Stimulated activated CD4-positive, alpha-beta T cell treated with anti-CD3 and anti-CD28 coated beads, TNF-alpha, amount 100 ng/mL, for 24 hours (primary cell): ENCODE results near the gene OMG.
"Not testable (repeated sequence)": the region's sequence is repeated elsewhere in the genome, so short reads cannot be mapped to it uniquely, and the experiment has no call there.

ENCODE experiments used
- DNase-seq, 3 experiments: peaks; one replicate each; pipeline ENCODE4 v3.0.0-alpha.2; 2020; ENCODE audit warnings: low read depth in 3 of 3

OMG gene

GRCh38 chr17:31262923-31263322, 34.1 kb downstream of the OMG start:
- DNase-seq, result not testable (repeated sequence)

DNA sequence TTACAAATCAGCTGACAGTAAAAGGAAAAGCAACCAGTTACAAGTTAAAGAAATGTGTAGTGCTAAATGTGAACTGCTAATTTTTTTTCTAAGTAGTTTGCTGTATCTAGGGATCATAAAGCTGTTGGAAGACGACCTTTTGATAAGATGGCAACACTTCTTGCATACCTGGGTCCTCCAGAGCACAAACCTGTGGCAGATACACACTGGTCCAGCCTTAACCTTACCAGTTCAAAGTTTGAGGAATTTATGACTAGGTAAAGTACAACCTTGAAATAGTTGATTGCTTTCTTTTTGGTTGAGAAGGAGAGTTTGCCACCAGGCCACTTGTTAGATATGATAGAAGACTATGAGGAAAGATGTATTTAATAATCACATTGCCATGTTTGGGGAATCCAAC, 35.4 kb downstream of the OMG start:
- no peak for DNase-seq

- no peak for DNase-seq
Observed at GRCh38 chr17:31260151-31260550, 36.9 kb downstream of the OMG start.

GRCh38 chr17:31256936-31257335, 40.1 kb downstream of the OMG start:
- DNase-seq, result no peak

DNA sequence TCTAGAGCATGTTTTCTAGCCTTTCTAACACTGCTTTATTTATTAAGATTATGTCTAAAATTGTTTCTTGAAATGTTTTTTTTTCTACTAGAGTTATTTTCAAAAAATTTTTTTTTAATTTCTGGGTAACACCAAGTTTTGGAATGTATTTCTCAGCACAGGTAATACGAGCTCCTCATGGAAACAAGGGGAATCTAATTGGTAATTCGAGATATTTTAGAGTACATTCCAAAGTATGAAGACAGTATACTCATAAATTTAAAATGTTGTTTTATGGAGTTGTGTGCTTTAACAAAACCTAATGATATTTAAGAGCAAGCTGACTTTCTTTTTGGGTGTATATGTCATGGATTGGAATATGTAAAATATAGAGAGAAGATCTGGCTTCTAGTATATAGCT, 42.4 kb downstream of the OMG start:
- no peak for DNase-seq

GRCh38 chr17:31252741-31253140, 44.3 kb downstream of the OMG start:
- no peak for DNase-seq

- no peak for DNase-seq
Observed at GRCh38 chr17:31251970-31252328, 45.1 kb downstream of the OMG start.

DNA sequence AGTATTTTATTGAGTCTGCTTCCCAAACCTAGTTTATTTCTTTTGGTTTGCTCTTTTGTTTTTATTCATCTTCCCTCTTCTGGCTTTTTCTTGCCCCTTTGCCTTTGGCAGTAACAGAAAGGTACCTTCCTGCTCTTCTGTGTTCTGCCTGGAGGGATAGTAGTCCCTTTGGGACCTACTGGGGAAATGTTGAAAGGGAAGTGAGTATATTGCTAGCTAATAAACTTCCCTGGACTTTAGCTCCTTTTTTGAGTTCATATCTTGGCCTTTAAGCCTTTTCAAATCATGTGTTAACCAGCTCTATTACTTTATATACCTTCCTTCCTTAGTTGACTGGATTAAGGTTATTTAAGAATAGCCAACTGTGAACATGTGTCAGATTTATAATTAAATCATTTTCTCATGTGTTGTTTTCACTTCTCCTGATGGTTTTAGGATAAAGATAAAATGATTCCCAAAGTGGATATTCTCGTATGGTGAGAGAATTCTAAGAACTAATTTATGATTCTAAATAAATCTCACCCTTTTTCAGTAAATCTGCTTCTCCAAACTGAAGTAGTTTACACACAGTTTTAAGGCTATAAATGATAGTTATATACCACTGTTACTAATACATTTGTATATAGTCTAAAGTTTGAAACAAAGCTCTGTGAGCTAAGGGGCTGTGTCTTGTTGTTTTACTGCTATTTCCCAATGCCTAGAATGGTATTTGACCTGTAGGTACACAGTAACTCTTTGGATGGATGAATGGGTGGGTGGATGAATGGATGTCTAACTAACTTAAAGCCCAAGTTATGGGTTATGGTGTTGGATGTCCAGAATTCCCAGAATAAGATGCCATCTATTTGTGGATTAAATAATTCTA, 45.7 kb downstream of the OMG start:
- DNase-seq, result no peak

DNA sequence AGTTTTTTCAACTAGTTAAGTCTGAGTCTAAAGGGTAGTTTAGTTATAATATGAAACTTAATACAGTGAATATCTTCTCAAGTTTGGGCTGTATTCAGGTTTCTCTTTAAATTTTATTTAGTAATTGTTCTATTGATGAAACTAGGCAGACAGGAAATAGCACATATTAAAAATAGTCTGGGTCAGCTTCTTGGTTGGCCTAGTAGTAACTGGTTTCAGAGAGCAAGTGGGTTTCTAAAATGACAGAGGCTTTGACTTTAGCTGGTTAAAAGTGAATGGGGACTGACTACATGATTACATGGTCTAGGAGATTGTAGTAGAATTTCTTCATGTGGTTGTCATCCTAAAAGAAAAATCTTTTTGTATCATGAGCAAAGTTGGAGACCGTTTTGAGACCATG, 46.8 kb downstream of the OMG start:
- no peak for DNase-seq

DNA sequence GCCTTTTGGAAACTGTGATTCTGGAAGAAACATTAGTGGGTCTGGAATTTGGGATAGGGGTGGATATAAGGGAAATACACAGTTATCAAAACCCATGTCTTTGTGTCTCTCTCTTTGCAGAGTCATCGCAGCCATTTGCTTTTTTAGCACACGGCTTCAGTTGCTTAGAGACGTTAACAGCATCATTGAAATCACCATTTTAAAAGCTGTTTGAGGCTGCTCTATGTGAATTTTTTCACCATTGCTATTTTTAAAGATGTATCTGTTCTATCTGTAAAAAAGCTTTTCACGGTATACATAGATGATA, 47.3 kb downstream of the OMG start:
- DNase-seq, result no peak

- no peak for DNase-seq
Observed at GRCh38 chr17:31248986-31249834, 47.8 kb downstream of the OMG start.
